EL (cell line): Measurements from ENCODE around the gene HOXC11.

Experiments
- DNase-seq: peaks from one replicate; pipeline ENCODE4 v3.0.0-alpha.2; 2016

HOXC11 gene

GRCh38 chr12:53944209-53944608 is 28.7 kb upstream of the HOXC11 start:
- no peak for DNase-seq

DNA sequence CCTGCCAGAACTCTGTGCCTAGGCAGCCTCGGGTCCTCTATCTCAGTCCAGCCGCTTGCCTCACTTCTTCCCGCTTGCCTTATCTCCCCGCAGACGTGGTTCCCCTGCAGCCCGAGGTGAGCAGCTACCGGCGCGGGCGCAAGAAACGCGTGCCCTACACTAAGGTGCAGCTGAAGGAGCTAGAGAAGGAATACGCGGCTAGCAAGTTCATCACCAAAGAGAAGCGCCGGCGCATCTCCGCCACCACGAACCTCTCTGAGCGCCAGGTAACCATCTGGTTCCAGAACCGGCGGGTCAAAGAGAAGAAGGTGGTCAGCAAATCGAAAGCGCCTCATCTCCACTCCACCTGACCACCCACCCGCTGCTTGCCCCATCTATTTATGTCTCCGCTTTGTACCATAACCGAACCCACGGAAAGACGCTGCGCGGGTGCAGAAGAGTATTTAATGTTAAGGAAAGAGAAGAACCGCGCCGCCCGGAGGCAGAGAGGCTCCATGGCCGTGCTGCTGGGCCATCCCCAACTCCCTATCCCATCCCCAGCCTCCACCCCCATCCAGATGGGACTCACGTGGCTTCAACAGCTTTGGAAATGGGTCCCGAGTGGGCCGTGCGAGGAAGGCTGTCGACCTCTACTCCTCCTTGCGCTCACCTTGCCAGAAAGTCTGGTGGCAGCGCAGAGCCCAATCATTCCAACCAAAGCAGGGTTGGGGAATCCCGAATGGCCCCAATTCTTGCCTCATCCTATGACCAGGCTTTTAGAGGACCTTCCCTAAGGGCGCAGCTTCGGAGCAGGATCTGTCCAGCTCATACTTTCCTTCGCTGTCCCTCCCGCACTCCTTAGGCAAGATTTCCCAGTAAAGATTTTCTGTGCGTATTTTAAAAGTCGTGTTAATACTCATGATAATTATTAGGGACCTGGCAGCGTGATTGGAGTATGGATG is 27.7 kb upstream of the HOXC11 start:
- no peak for DNase-seq

GRCh38 chr12:53947743-53948142 is 25.2 kb upstream of the HOXC11 start:
- DNase-seq, result no peak

DNA sequence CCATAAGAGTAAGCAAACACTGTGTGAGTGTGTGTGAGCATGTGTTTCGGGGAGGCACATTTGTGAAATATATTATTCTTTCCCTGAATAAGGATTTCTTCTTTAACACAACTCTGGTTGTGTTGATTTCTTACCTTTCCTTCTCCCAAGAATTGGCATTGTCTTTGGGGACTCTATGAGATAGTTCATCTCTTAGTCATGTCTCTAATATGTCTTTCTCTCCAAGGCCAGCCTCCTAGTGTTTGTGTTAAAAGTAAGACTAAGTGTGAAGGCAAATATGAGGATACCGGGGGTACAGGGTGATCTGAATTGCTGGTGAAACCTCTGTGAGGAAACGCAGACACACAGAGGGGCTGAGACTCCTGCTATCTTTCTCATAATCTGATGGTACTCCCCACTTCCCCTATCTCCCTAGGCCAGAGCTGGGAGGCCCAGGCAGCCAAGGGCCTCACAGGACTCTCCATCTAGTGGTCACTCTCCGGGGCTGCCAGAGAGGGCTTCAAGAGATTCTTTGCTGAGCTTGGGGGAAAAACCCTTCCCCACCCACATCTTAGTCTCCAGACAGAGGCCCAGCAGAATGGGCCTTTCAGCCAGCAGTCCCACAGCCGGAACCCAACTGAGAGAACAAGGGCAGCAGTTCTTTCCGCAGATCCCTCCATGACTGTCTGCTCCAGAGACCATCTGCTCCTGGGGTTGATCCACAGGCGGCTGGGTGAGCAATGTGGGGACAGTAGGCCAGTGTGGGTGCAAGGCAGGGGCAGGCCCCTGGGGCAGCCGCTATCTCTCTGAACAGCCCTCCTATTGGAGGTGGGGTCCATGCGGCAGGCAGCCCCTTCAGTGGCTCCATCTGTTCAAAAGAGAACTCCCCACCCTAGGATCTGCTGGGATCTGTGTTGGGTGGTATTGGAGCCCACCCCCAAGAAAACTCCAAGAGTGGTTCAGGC is 24.0 kb upstream of the HOXC11 start:
- no peak for DNase-seq

DNA sequence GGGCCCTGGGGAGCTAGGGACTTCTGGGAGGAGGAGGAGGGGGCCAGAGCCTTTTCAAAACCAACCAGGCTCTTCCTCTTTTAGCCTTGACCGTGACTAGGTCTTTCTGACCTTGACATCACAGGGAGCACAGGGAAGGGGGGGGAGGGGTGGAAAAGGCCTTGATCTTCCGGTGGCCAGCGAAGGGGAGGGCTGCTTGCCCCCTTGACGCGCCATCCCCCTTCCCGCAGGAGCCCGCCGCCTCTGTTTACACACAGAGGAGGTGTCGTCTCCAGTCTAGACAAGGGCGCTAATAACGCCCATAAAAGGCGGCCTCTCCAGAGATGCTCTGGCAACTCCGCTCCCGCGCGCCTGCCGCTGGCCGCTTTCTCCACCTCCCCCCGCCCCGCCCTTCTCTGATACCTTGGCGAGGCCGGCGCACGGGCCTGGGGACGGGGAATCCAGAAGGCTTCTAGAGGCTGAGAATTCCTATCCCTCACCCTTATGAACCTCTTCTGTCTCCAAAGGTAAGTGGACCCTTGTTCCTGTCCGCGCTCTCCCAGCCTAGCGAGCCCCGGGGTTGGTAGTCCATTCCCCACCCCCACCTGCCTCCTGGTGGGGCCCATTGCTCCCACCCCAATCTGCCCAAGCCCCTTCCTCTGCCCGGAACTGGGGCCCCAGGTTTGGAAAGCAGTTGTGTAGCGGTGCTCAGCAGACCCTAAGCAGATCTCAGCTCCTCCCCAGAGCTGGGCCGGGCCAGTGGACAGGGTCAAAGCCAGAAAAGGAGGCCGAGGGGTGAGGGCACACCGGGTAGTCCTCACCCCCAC is 23.1 kb upstream of the HOXC11 start:
- DNase-seq, result no peak

DNA sequence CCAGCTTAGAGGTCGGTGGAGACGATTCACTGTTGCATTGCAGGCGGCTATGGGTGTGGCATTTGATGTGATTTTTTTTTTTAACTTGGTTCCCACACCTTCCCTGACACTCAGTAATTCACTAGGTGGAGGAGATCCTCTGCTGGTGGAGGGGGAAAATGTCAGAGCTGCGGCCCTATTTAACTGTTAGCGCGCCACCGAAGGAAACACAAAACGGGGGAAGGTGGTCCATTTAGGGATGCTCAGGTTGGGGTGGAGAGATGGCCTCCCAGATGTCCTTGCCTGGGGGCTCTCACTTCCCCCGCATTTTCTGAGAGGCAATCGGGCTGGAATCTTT is 22.5 kb upstream of the HOXC11 start:
- no peak for DNase-seq

GRCh38 chr12:53950789-53951576 is 21.9 kb upstream of the HOXC11 start:
- no peak for DNase-seq

GRCh38 chr12:53951577-53952334 is 21.2 kb upstream of the HOXC11 start:
- DNase-seq, result no peak

DNA sequence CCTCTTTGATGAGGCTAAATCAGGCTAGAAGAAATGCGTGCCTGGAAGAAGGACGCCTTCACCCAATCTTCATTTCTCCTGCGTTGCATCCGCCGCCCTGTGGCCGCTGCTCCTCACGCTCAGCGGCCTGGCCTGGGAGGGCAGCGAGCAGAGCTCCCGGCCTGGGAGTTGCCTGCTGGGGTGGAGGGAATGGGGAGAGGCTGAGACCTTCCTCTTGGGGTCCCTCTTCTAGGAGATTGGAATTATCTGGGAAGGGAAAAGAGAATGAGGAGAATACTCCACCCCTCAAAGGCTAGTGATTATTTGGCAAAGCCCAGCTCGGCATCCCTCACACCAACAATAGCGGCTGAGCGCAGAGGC is 20.6 kb upstream of the HOXC11 start:
- DNase-seq, result no peak

GRCh38 chr12:53952871-53953734 is 19.8 kb upstream of the HOXC11 start:
- no peak for DNase-seq

GRCh38 chr12:53953831-53954693 is 18.9 kb upstream of the HOXC11 start:
- DNase-seq, result no peak

GRCh38 chr12:53954694-53955035 is 18.3 kb upstream of the HOXC11 start, which contains the start of gene HOXC12:
Gene HOXC12 (plus strand): TSS chr12:53954903. CDS start chr12:53954930, 27 bp downstream.
- DNase-seq, result no peak

DNA sequence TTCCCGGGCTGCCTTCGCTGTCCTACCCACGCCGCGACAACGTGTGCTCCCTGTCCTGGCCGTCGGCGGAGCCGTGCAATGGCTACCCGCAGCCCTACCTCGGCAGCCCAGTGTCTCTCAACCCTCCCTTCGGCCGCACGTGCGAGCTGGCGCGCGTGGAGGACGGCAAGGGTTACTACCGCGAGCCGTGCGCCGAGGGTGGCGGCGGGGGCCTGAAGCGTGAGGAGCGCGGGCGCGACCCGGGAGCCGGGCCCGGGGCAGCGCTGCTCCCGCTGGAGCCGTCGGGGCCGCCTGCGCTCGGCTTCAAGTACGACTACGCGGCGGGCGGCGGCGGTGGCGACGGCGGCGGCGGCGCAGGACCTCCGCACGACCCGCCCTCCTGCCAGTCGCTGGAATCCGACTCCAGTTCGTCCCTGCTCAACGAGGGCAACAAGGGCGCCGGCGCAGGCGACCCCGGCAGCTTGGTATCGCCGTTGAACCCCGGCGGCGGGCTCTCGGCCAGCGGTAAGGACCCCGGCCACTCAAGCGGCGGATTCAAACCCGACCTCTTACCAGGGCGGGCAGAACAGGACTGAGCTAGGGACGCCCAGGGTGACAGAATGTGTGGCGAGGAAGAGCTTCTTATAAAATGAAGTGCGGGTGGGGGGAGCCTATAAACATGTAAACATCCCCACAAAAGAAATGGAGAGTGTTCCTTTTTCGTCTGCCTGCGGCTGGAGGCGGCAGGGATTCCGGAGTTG is 17.7 kb upstream of the HOXC11 start:
- no peak for DNase-seq

GRCh38 chr12:53955776-53956250 is 17.1 kb upstream of the HOXC11 start:
- no peak for DNase-seq

DNA sequence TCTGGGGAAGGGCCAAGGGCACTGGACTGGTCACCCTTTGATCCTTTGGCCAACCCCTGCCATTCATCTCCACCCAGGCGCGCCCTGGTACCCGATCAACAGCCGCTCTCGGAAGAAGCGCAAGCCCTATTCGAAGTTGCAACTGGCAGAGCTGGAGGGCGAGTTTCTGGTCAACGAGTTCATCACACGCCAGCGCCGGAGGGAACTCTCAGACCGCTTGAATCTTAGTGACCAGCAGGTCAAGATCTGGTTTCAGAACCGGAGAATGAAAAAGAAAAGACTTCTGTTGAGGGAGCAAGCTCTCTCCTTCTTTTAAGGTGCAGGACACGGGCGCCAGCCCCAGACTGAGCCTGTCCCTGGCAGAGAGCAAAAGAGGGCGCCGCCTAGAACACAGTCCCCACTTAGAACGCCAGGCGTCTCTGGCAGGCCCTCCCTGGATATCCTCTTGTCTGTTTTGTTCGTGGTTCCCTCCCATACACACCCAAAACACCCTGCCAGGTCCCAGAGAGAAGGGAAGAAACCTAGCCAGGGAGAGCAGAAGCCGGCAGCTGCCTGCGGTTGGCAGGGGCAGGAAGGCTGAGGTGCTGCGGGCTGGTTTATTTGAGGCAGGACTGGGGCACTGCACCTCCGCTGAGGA is 16.6 kb upstream of the HOXC11 start:
- no peak for DNase-seq

DNA sequence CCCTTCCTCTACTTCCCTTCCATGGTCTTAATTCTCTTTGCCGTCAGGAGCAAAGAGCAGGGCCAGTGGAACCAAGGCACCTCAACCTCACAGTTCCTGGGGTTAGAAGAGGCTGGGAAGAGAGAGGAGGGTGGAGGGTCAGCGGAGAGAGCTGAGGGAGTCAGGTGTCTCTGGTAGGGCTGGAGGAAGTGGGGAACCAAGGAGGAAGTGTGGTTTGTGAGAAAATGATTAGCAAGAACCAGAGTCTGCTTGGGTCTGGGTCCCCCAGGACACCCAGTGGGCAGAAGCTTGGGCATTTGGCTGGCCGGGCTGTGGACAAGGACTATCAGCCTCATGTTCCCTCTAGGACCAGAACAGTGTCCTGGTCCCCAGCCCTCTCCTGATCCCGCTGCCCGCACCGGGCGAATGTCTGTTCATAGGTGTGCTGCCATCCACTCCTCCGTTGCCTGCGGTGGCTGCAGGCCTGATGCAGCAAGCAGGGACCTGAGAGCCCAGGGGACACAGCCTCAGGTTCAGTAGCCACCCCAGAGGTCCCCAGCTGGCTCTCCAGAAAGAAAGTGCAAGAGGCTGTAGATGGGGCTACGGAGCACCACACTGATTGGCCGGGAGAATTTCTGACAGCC is 15.9 kb upstream of the HOXC11 start:
- no peak for DNase-seq

DNA sequence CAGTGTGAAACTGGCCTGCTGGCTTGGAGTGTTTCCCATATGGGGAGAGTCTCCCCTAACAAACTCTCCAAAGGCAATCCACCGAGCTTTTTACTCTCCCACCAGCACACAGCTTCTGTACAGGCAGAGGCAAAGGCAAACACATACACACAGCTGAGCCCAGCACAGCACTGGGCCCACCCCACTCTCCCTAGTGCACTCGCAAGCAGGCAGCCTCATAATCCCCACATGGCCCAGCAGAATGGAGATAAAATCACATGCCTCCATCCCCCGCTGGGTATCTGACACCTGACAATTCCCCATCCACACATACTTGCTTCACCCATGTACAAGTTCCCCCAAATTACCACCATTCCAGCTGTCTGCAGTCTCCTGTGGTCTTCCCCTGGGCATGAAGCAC is 14.8 kb upstream of the HOXC11 start:
- DNase-seq, result no peak

DNA sequence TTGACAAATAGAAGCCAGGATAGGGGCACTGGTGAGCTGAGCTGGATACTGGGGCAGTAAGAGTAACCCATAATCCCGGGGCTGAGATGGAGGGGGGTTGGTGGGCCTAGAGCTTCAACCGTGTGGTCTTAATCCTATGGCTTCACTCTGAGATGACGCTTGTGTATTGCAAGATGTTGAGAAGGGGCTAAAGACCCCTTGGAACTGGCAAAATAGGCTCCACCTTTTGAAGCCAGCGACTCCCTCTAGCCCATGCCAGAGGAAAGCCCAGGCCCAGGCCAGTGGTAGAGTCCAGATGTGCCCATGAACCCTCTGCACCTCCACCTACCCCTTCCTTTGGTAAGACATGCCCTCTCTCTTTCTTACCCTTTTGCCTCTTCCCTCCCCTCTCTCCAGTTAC is 13.6 kb upstream of the HOXC11 start:
- DNase-seq, result no peak
